Thyroid gland (tissue), 4 donors: Measurements from ENCODE around the gene NOCT. TPM values are rescaled to one million over a fixed set of nuclear protein-coding genes. Genes with fewer than 3 reads are reported as not detected.

Source experiments
- DNase-seq, 2 donors: peaks; one replicate each; pipeline ENCODE4 v3.0.0-alpha.2; 2019
- H3K27ac ChIP-seq, 3 donors: fragments of 200-600 bp; sonication (generic); 1 replicate in 2 of 3; 2 replicates in 1 of 3; pipeline ENCODE4 v1.5.1; 2016 to 2019; ENCODE audit warnings: mild to moderate bottlenecking in 1 of 3, moderate library complexity in 1 of 3
- H3K27me3 ChIP-seq: fragments of 200-600 bp; sonication (generic); one replicate; pipeline ENCODE4 v1.5.1; 2019
- H3K36me3 ChIP-seq, 2 donors: fragments of 200-600 bp; sonication (generic); one replicate each; pipeline ENCODE4 v1.5.1; 2016 to 2019
- H3K4me1 ChIP-seq, 2 donors: fragments of 200-600 bp; sonication (generic); one replicate each; pipeline ENCODE4 v1.5.1; 2017 to 2019
- H3K4me3 ChIP-seq, 3 donors: fragments of 200-600 bp; sonication (generic); replicated peaks in 1 of 3; 1 replicate in 2 of 3; 2 replicates in 1 of 3; pipeline ENCODE4 v1.5.1; 2016; ENCODE audit warnings: mild to moderate bottlenecking in 1 of 3
- H3K9me3 ChIP-seq: fragments of 200-600 bp; sonication (generic); one replicate; pipeline ENCODE4 v1.5.1; 2017
- CTCF ChIP-seq, 6 experiments: fragments of 200-600 bp in 3 of 6; fragments of 450-650 bp in 3 of 6; sonication (generic) in 3 of 6; IDR thresholded peaks; one replicate each; pipeline ENCODE4 v1.5.1; 2016 to 2019; ENCODE audit warnings: antibody characterized with exemption in 6 of 6, mild to moderate bottlenecking in 2 of 6, inconsistent platforms in 1 of 6, moderate library complexity in 1 of 6
- POLR2A ChIP-seq, 2 donors: fragments of 450-650 bp; IDR thresholded peaks; one replicate each; pipeline ENCODE4 v1.6.1; 2017; ENCODE audit warnings: antibody characterized with exemption in 2 of 2, mild to moderate bottlenecking in 2 of 2, moderate library complexity in 1 of 2
- WGBS, 2 donors: methylation state at CpG; one replicate each; pipeline ENCODE4 v1.1.5; 2017; 5-methylcytosine and 5-hydroxymethylcytosine counted together
- intact Hi-C: fragments of 100-400 bp; cut with DNase I; formaldehyde crosslinking; loops from one replicate; pipeline ENCODE4 v1.15.1; 2023
- total RNA-seq, 4 donors: library from RNA; depleted of rRNA; stranded (reverse); fragments of >200 nt; gene quantifications; one replicate each; pipeline ENCODE4 v1.2.3, GENCODE V29; 2016

NOCT gene
- total RNA-seq, 4 donors from 2014 or later, result 4.0 to 11.5 (median 6.6) TPM

- no peak for TF ChIP-seq POLR2A (IDR thresholded peaks at IDR 0.05)
- no peak for TF ChIP-seq CTCF (IDR thresholded peaks at IDR 0.05)
- peak overlapping the region; percentile 22 to 75 (median 63) for H3K27ac ChIP-seq
- intact Hi-C loops, result no loop called here
These were observed 32.8 kb upstream of the NOCT start for GRCh38 chr4:138982754-138983153.

GRCh38 chr4:138983690-138984089, 31.9 kb upstream of the NOCT start:
- H3K27ac ChIP-seq, result no peak overlapping the region
- WGBS, 2 donors, result 96 to 97% methylated on average over 5 of the region's 5 CpGs

More at GRCh38 chr4:138982754-138983153, 32.8 kb upstream of the NOCT start:
- H3K4me1 ChIP-seq, result peaks cover 3 to 10% of the 10 kb centered on the region in 2 donors
- 90 to 94% methylated on average over 7 of the region's 7 CpGs for WGBS, 2 donors
- no peaks in the 10 kb centered on the region for H3K9me3 ChIP-seq
- H3K4me3 ChIP-seq, result no peak overlapping the region
- no peaks in the 10 kb centered on the region for H3K27me3 ChIP-seq
- no peak for DNase-seq
- no peaks in the 10 kb centered on the region for H3K36me3 ChIP-seq

GRCh38 chr4:138984647-138985046, 30.9 kb upstream of the NOCT start:
- 90 to 100% methylated on average over 1 of the region's 1 CpG for WGBS, 2 donors

More at GRCh38 chr4:138983690-138984089, 31.9 kb upstream of the NOCT start:
- peaks cover 3 to 10% of the 10 kb centered on the region in 2 donors for H3K4me1 ChIP-seq
- H3K36me3 ChIP-seq, result no peaks in the 10 kb centered on the region
- TF ChIP-seq POLR2A (IDR thresholded peaks at IDR 0.05), result no peak
- no peak for TF ChIP-seq CTCF (IDR thresholded peaks at IDR 0.05)
- no peak overlapping the region for H3K4me3 ChIP-seq
- no peaks in the 10 kb centered on the region for H3K27me3 ChIP-seq
- no peak for DNase-seq
- no peaks in the 10 kb centered on the region for H3K9me3 ChIP-seq
- intact Hi-C loops, result no loop called here

GRCh38 chr4:138992676-138993075, 22.9 kb upstream of the NOCT start:
- WGBS, 2 donors, result 97 to 100% methylated on average over 2 of the region's 2 CpGs
- no peak for DNase-seq
- no peaks in the 10 kb centered on the region for H3K4me1 ChIP-seq
- no peak overlapping the region for H3K4me3 ChIP-seq
- no peak overlapping the region for H3K27ac ChIP-seq
- no peak for TF ChIP-seq CTCF (IDR thresholded peaks at IDR 0.05)
- intact Hi-C loops, result no loop called here
- H3K36me3 ChIP-seq, result no peaks in the 10 kb centered on the region
- no peaks in the 10 kb centered on the region for H3K27me3 ChIP-seq
- H3K9me3 ChIP-seq, result no peaks in the 10 kb centered on the region

More at GRCh38 chr4:138984647-138985046, 30.9 kb upstream of the NOCT start:
- no peak overlapping the region for H3K27ac ChIP-seq
- no peak overlapping the region for H3K4me3 ChIP-seq
- H3K27me3 ChIP-seq, result no peaks in the 10 kb centered on the region
- peaks cover 3 to 10% of the 10 kb centered on the region in 2 donors for H3K4me1 ChIP-seq
- intact Hi-C loops, result no loop called here
- TF ChIP-seq POLR2A (IDR thresholded peaks at IDR 0.05) (no peak), CTCF (IDR thresholded peaks at IDR 0.05) (no peak)
- DNase-seq, result no peak
- no peaks in the 10 kb centered on the region for H3K36me3 ChIP-seq
- no peaks in the 10 kb centered on the region for H3K9me3 ChIP-seq

- Histone ChIP-seq H3K27ac (no peak overlapping the region), H3K4me3 (no peak overlapping the region), H3K9me3 (no peaks in the 10 kb centered on the region), H3K4me1 (no peaks in the 10 kb centered on the region), H3K36me3 (no peaks in the 10 kb centered on the region), H3K27me3 (no peaks in the 10 kb centered on the region)
- 65 to 72% methylated on average over 6 of the region's 6 CpGs for WGBS, 2 donors
- no peak for TF ChIP-seq CTCF (IDR thresholded peaks at IDR 0.05)
- TF ChIP-seq POLR2A (IDR thresholded peaks at IDR 0.05), result no peak
- DNase-seq, result no peak
- intact Hi-C loops, result no loop called here
These were observed 19.5 kb upstream of the NOCT start for GRCh38 chr4:138996090-138996489.
